Keratinocyte (primary cell): Measurements from ENCODE around the gene MTERF2.

Source experiments
- CTCF ChIP-seq, 3 experiments: IDR thresholded peaks in 1 of 3; conservative IDR thresholded peaks in 1 of 3; optimal IDR thresholded peaks in 1 of 3; 2 replicates in 2 of 3; 3 replicates in 1 of 3; pipeline versions ENCODE3 to v1.5.1; 2011; ENCODE audit warnings: low read length in 3 of 3, mild to moderate bottlenecking in 3 of 3, moderate library complexity in 2 of 3, control low read depth in 1 of 3, inconsistent platforms in 1 of 3; ENCODE audit not compliant: insufficient read depth in 2 of 3; ENCODE audit errors: extremely low read depth in 1 of 3
- EZH2 ChIP-seq: IDR thresholded peaks from one replicate; pipeline ENCODE4 v1.6.1; 2012; ENCODE audit warnings: inconsistent platforms, mild to moderate bottlenecking, low read length, moderate library complexity

GRCh38 chr12:106994579-106995220, 7.8 kb upstream of the MTERF2 start:
- TF ChIP-seq EZH2 (no peak), CTCF (optimal IDR thresholded peaks at IDR 0.05 in 1 of 3, IDR thresholded peaks at IDR 0.05 in 1 of 3, conservative IDR thresholded peaks at IDR 0.05 in 1 of 3; ENCODE audit: extremely low read depth in 1 of 3, insufficient read depth in 2 of 3, low read length in 3 of 3) (no peak)
